IPS-NIHi7 (cell line): ENCODE measurements around the gene TRIM16.
"Not testable (repeated sequence)": the region's sequence is repeated elsewhere in the genome, so short reads cannot be mapped to it uniquely, and the experiment has no call there.

Experiments
- DNase-seq: peaks from one replicate; pipeline ENCODE4 v3.0.0; 2012; ENCODE audit warnings: mixed read lengths; ENCODE audit errors: extremely low spot score

The TRIM16 gene

DNA sequence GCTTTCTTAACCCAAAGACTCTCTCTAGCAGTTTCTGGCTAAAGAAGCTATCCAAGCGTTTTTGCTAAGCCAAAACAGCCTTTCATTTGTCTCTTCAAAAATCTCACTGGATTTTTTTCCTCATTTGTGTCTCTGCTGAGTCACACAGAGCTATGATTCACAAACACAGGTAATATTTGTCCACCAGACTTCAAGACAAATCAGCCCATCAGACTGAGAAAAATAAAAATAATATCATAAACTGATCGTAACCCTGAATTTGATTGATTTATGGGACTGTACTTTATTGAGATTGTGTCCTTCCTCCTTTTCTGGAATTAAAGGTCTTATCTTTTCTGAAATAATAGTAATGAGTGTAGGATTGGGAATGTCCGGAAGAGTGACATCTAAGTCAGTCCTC, 25.8 kb downstream of the TRIM16 start:
- no peak for DNase-seq

DNA sequence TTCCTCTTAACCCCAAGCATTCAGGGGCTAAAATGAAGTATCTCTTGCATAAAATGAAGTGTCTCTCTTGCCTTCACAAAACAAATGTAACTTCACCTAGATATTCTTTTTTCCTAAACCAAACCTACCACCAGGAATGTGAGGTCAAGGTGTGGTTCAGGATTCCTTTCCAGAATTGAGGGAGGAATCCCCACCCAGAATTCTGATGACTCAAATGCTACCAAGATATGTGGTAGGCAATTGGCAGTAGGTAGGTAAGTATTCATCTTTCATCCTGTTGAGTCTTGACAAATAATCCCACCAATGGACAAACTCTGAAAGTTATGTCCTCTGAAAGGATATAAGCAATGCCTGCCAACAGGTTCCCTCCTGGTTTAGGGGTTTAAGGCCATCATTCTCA, 26.2 kb downstream of the TRIM16 start:
- DNase-seq = no peak

DNA sequence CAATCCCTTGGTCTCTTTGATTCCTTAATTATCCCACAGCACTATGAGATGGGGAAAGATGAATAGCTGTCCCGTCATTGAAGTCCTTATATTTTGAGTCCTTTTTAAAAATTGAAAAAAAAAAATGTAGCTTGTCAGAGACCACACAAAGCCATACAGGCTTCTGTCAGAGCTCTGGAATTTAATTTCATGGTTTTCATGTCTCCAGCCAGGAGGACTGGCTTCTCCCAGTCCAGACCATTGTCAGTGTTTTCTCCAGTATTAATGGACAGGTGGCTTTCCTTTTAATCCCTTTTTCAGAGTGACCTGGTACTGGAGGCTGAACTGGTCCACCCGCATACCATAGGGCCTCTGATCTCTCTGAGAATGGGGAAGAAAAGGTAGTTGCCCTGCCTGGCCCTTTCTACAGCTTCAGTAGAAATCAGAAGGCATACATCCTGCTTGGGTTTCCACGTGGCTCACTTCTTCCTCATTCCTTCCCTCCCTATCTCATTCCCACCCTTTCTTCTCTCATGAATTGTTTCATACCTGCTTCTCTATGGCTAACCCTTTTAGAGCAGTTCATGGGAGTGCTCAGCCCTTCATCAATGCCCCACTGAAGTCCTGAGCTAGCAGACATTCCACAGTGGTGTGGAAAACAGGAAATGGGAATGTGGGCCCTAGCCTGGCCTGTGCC, 29.1 kb downstream of the TRIM16 start:
- no peak for DNase-seq

DNA sequence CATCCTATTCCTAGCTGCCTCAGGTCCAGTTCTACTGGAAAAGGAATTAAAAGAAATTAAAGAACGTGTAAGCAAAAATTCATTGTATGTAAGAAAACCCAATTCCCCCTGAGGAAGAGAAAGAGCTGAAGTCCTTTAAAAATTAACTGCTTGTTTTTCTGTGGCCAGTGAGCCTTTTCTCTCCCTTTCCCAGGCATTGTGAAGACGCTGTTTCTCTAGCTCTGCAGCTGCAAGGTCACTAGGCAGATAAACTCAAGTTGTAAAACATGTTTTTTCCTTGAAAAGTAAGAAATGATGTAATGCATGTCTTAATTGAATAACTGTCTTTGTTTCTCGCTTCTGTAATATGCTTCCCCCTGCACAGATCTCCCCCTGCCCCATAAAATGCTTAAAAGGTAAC, 29.7 kb downstream of the TRIM16 start:
- not testable (repeated sequence) for DNase-seq

DNA sequence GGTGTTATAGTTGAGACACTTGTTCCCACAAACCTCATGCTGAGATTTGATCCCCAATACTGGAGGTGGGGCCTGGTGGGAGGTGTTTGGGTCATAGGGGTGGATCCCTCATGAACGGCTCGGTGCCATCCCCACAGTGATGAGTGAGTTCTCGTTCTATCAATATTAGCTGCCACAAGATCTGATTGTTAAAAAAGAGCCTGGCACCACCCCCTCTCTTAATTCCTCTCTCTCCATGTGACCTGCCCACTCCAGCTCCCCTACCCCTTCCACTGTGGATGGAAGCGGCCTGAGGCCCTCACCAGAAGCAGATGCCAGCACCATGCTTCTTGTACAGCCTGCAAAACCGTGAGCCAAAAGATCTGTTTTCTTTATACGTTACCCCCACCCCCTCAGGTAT, 31.2 kb downstream of the TRIM16 start:
- DNase-seq = no peak

DNA sequence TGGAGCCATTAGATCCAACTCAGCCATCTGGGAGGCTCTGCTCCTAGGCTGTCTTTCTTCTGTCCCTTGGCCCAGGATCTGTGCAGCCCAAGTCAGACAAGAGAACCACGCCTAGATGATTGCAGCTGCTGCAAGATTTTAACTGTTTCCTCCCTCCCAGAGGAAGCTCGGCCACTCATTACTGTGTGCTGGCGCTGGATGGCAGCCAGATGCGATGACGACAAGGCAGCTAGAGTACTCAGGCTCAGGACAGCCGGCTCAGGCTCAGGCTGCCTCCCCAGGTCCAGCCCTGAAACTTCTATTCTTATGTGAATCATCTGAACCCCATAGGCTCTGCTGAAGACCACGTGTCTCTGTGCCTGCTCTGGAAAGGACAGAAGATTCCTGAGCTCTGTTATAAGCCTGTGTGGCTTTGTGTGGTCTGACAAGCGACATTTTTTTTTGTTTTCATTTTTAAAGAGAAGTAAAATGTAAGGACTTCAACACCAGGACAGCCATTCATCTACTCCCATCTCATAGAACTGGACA, 32.5 kb downstream of the TRIM16 start:
- peak; percentile 76 for DNase-seq

DNA sequence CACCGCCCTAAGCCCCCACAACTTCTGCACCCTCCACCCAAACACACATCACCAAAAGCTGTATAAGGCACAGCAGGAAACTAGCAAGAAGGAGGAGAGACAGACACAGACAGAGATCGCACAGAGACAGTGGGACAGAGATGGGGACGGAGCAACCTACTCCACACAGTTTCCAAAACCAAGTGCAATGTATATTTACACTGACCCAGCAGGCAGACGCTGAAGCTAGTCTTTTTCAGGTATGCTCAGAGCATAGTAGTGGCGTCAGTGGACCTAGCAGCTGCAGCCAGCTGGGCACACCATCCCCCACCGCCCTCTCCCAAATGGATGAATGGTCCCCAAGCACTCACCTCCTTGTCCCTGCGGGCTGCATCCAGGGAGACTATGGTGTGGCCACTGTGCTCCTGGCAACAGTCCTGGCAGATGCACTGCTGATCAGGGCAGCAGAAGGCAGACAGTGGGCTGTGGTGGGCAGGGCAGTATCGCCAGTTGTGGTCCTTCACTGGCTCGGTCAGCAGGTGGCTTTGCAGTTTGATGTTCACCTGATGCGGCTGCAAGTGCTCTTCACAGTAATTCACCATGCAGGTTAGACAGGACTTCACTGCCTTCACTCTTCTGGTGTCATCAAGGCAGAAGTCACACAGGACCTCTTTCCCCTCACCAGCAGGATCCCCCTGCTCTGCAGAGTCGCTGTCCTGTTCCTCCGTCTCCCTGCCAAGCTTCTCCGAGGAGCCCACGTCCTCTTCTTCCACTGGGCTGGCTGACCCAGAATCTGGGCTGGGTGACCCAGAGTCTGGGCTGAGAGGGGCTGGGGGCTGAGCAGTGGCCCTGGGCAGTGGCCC, 33.1 kb downstream of the TRIM16 start:
- DNase-seq = no peak

DNA sequence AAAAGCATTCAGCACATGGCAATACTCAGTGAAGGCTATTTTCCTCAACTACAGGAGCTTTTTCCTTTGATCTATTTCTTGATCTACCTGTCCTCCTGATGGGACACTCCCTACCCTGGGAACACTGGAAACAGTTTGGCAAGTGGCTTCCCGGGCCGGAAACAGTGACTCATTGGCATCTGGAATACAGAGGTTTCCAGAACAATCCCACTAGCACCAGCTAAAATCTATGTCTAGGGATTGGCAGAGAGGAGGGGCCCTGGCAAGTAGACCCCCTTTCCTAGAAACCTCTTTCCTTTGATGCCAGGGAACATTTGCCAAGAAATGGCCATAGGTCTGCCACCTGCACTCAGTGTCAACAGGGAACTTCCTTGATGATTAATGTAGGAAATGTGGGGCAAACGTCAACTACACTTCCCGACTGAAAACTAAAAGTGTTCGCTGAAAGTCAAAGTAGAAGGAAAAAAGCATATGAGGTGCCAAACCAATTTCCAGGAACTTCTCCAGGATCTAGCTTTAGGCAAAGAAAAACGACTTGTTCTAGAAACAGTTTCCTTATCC, 34.2 kb downstream of the TRIM16 start:
- no peak for DNase-seq

DNA sequence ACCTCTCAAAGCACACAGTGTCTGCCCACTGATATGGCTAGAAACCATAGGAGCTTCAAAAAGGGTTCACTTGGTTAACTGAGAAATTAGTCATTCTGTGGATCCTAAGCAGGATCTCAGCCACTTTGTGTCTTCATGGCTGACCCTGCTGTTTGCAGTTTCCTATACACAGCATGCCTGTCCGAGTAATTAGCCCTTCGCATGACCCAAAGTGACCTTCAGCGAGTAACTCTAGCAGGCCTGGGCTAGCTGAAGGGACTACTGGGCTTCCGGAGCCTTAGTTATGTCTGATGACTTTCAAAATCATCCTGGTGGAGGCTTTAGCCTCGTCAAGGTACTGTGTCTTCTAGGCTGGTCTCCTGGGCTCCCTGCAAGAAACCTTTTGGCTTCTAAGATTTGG, 35.7 kb downstream of the TRIM16 start:
- DNase-seq = no peak

DNA sequence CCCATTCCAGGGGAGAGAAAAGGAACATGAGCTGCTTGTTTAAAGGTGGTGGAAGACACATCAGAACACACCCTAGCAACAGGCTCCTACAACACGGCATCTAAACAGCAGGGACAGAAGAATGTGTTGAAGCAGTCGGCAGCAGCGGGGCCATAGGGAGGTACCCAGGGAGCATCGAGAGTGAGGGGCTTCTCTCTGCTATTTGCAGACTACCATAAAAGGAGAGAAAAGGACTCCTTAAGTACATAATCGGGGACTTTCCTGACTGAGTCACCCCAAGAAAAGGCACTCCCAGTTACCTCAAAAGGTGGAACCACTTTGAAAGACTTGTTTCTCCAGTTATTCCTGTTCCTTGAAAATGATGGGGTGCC, 38.2 kb downstream of the TRIM16 start:
- not testable (repeated sequence) for DNase-seq

DNA sequence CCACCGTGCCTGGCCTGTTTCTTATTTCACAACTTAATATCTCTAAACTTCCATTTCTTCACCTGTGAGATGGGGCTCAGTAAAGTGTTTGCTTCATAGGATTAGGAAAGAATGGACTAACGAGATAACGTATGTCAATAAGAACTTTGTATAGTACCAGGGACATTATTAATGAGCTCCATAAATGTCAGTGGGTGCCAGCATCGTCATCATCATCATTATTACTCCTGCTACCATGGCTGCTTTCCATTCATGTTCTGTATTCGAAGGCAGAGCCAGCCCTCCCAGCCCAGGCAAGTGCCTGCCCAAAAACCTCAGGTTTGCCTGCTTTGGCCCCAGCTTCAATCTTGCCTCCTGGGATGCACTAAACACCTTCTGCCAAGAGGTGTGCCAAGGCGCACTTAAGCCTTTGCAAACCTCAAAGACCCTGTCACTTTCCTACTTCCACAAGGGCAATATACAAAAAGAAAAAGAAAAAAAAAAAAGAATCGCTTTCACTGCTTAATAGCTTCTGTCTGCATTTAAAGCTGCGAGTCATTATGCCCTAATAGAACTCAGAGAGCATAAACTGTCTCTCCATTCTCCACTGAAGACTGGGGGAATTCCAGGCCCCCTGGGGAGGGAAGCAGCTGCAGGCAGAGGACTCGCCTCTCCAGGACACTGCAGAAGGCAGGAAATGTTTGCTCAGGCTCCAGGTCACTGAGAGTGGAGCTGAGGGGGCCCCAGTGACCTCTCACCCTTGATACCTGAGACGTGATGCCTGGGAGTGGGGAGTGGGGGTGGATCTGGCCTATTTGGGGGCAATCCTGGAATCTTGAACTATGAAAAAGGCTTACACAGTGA, 38.8 kb downstream of the TRIM16 start:
- not testable (repeated sequence) for DNase-seq

DNA sequence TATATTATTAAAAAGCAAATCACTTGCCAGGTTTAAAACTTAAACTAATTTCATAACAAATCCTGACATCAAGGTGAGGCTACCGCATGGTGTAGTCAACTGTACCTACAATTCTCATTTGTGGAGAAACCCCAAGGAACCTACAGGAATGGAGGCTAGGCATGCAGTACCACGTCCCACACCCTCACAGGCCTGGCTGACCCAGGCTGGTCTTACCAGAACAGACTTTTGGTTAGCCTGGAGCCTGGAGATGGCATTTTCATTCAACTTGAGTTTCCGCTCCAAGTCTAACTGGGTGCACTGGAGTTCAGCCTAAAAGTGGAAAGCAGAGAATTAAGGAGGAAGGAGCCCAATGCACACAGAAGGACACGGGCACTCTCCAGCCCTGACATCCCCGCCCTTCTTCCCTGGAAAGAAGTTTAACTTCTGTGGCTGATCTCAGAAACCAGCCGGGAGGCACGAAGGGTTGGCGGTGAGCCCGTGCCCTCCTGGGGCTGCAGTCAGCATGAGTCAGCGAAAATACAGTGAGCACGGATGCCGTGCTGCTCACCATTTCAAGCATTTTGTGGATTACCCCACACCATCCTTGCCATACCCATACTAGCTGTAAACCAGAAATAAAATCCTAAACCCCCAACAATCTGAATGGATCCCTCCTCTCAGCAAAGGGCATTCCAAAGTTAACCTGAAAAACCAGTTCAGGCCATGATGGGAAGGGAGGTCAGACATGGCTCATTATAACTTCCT, 41.4 kb downstream of the TRIM16 start:
- not testable (repeated sequence) for DNase-seq

DNA sequence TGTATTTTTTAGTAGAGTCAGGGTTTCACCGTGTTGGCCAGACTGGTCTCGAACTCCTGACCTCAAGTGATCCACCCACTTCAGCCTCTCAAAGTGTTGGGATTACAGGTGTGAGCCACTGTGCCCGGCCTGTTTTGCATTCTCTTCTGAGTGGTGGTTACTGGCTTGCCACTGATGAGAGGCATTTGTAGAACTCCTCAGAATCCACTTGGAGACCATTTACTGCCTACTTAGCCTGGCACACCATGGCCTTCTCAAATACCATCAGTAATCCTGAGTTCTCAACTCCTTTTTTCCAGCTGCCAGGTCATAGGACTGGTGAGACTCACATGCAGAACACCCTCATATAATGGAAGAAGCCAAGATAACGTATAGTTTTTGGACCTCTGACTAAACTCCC, 42.1 kb downstream of the TRIM16 start:
- DNase-seq = not testable (repeated sequence)

DNA sequence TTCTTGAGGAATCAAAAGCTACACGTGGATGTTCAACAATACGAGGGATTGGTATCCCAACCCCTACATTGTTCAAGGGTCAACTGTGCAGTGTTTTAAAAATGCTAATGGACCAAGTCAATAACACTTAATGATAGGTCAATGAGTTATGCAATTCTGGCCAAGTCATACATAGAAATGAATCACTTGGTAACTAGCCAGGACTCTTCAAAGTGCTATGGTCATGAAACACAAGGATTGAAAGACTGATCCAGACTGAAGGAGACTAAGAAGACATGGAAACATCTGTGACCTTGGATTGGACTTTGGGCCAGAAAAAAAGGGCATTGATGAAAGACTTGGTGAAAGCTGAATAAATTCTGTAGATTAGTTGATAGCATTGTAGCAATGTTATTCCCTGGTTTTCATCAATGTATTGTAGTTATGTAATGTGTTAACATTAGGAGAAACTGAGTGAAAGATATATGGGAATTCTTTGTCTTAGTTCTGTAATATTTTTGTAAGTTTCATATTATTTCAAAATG, 53.1 kb downstream of the TRIM16 start:
- DNase-seq = not testable (repeated sequence)

DNA sequence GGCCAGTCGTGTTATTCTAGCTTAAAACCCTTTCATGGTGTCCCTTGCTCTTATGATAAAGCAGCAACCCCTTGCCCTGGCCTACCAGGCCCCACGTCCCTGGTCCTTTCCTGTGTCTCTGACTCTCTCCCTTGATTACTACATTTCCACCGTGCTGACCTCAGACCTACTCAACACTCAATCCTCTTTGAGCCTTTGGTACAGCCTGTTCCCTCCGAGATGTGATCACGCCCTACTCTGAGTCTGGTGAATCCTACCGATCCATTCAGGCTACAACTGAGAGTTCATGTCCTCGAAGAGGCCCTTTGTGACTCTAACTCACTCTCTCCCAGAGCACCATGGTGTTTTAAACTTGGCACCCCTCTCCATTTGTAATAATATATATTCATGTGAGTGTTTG, 54.1 kb downstream of the TRIM16 start:
- not testable (repeated sequence) for DNase-seq

DNA sequence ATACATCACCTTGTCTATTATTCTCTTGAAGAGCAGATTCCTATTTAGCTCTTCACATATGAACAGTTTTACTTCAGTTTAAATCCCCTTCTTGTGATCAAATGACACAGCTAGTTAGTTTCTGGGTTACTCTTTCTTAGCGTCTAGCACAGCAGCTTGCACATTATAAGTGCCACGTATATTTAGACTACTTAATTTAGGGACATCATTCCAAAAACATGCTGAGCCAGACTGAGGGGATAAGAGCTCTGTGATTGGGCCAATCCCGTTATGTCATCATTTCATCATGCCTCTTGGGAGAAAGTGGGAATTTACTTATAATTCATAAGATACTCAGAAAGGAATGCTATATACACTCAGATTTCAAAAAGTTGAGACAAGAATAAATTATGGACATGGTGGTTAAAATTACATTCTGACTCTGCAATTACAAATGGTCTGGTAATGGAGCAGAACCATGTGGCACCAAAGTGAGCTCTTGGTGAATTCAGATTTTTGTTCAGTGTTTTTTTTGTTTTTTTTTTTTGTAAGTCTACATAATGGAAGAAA, 60.4 kb downstream of the TRIM16 start:
- DNase-seq = not testable (repeated sequence)

DNA sequence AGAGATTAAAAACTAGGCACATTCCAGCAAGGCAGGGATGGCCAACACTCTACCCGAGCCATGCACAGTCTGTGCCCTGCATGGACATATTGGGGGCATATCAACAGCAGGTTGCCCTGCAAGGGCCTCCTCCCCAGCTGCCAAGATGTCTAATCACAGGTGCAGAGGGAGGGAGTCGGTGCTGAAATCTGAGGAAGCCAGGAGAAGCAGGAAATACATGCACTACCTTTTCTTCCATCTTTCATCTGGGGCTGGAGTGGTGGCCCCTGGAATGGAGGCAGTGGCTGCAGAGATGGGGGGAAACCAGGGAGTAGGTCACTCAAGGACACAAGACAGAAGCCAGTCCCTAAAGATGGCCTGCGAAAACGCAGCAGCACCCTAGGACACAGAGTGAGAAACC, 60.9 kb downstream of the TRIM16 start:
- DNase-seq = not testable (repeated sequence)

DNA sequence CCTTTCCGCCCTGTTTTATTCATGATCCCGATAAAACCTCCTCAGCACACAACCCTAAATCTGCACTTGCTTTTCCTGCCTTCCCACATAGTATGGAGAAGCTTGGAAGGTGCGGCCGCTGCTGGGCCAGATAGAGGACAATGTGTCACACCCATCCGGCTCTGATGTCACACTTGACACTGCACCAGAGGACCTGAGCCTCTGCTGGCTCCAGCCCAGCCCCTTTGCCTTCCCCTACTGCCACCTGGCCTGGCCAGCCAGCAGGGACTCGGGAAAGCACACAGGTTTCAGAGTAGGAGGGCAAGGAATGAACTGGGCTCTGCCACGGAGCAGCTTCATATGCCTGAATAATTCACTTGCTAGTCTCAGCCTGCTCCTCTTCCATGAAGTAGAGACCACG, 62.0 kb downstream of the TRIM16 start:
- DNase-seq = not testable (repeated sequence)

DNA sequence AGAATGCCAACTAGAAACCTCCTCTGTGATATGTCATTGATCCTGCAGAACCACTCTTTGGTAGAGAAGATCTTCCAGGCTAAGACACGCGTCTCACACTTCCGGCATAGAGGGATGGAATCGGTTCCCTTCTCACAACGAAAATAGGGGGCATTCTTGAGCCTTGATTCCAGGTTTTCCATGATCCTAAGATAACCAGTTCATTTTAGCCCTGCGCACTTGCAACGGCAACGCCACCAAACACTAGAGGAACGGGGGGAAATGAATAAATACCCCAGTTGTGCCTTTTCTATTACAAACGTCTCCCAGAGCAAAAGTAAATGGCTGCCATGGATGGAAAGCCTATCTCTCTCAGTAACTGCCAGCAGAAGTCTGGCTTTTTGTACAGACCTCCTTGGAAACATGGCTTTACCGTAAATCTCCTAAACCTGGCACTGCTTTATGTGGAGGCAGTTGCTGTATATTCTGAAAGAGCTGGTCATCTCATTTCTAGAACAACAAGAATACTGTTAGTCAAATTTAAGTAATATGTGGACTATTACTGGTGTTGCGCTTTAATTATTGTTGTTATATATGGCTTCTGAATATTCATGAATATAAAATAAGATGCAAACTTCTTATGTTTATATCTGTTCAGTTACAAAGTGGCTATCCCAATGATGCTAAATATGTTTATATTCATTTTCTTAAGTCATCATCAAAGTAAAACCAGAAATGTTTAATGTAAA, 64.6 kb downstream of the TRIM16 start, which contains the start of gene FBXW10B:
Gene FBXW10B (minus strand): TSS at position 374 of the 728 bp plus-strand sequence. CDS start 192 bp downstream, at position 182.
- DNase-seq = not testable (repeated sequence)

DNA sequence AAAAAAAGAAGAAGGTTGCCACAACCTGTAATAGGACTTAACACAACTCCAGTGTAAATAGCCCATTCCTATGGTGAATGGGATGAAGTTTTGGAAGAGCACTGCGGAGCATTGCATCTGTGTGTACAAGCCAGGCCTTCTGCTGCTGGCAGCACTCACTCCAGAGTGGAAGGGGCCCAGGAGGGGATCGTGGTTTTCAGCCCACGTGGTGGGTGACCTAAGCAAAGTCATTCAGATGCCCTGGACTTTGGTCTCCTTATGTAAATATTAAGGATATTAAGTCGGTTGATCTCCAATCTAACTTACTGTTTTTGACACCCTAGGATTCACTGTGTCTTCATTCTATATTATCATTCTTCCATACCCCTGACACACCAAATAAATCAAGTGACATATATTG, 67.3 kb downstream of the TRIM16 start:
- not testable (repeated sequence) for DNase-seq
